Panc1 (cell line): ENCODE measurements around the gene GRIN2D.

Experiments used
- CTCF ChIP-seq: fragments of 450-650 bp; IDR thresholded peaks from 2 replicates; pipeline ENCODE4 v1.5.1; 2017; ENCODE audit warnings: mild to moderate bottlenecking
- REST ChIP-seq, 2 experiments: IDR thresholded peaks; 2 replicates each; pipeline ENCODE4 v1.6.1; 2011 to 2012; ENCODE audit warnings: low read depth in 2 of 2, control low read depth in 1 of 2, low read length in 1 of 2, mild to moderate bottlenecking in 1 of 2, moderate library complexity in 1 of 2; ENCODE audit not compliant: insufficient read depth in 1 of 2

- no peak for TF ChIP-seq REST (IDR thresholded peaks at IDR 0.05; ENCODE audit: insufficient read depth in 1 of 2, low read depth in 2 of 2, low read length in 1 of 2)
- no peak for TF ChIP-seq CTCF
Measured at GRCh38 chr19:48346191-48346590, 47.3 kb upstream of the GRIN2D start.
